NCI-H82 (cell line): Measurements from ENCODE around the gene CWF19L1.
A peak's percentile ranks its signal among the peaks of the same experiment; 100 is the strongest.
"Not testable (repeated sequence)": the region's sequence is repeated elsewhere in the genome, so short reads cannot be mapped to it uniquely, and the experiment has no call there.

Source experiments
- DNase-seq: peaks from one replicate; lab custom pipeline; 2025; lab: John Stamatoyannopoulos, UW

The CWF19L1 gene

GRCh38 chr10:100267239-100268104 is at the start of gene CWF19L1:
Gene CWF19L1 (minus strand): TSS chr10:100267638. CDS start chr10:100267593, 45 bp downstream.
- DNase-seq, result peak; percentile 86

GRCh38 chr10:100315615-100316014 is 48.2 kb upstream of the CWF19L1 start:
- DNase-seq, result no peak

DNA sequence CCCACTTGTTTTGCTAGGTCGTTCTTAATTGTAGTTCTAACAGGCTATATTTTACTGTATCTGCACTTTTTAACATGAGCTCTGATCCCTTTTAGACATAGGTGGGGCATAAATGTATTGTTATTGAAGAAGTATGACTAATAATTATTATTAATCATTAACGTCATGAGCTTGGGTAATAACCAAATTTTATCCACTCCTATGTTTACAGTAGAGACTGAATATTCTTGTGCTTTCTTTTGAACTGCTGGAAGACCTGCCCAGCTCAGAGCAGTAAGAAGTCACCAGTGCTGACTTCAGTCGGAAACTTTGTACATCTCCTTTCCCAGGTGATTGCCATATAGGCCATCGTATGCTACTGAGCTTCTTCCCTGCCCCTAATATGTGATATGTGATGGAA is 43.9 kb upstream of the CWF19L1 start:
- no peak for DNase-seq

GRCh38 chr10:100307684-100308083 is 40.2 kb upstream of the CWF19L1 start:
- no peak for DNase-seq

DNA sequence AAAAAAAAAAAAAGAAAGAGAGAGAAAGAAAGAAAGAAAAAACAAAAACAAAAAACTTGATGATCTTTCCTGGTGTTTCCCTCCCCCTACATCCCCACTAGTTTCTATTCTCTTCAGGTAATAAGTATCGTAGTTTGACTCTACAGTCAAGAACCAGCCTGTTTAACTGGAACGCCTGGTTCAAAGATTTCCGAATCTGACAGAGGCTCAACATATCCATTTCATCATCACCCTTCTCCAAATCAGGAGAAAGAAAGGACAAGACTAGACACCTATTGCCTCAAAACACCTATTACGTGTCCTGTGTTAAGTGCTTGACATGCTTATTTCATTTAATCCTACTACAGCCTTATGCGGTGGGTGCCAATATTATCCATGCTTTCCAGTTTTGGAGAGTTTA is 39.4 kb upstream of the CWF19L1 start:
- no peak for DNase-seq

DNA sequence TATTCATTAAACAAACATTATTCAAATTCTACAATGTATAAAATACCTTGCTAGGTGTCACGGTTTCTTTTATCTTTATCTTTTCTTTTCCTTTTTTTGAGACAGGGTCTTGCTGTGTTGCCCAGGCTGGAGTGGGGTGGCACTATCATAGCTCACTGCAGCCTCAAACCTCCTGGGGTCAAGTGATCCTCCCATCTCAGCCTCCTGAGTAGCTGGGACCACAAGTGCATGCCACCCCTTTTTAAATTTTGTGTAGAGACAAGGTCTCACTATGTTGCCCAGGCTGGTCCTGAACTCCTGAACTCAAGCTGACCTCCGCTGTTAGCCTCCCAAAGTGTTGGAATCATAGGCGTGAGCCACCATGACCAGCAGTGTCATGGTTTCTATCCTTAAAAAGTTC is 37.0 kb upstream of the CWF19L1 start:
- DNase-seq, result no peak

DNA sequence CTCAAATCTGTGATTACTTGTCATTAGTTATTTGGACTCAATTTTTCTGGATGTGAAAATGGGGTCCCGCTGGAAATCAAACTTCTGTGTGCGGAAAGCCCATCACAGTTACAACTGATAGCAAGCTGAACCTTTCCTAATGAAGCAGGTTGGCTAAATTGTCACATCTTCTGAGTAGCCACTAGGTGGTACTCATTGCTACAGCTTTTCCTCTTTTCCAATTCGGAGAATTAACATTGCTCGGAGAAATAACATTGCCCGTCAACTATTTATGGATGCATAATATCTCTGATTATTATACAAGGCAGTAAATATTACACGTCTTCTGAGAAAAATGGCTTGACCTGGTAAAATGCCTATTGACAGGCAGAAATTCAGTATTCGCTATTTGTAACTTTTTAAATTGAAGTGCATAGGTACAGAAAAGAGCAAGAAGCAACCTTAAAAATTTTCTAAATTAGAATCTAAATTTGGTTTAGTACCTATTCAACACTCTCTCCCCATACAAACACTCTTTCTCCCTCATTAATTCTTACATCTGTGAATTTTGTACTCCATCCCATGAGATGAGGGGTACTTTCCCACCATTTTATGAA is 36.4 kb upstream of the CWF19L1 start:
- peak; percentile 67 for DNase-seq

GRCh38 chr10:100301123-100301522 is 33.7 kb upstream of the CWF19L1 start:
- not testable (repeated sequence) for DNase-seq

- DNase-seq, result no peak
These were observed 29.8 kb upstream of the CWF19L1 start for GRCh38 chr10:100297242-100297641.

GRCh38 chr10:100293066-100293465 is 25.6 kb upstream of the CWF19L1 start:
- DNase-seq, result no peak

- DNase-seq, result not testable (repeated sequence)
These were observed 24.9 kb upstream of the CWF19L1 start for GRCh38 chr10:100292300-100292699.

- no peak for DNase-seq
These were observed 23.9 kb upstream of the CWF19L1 start for GRCh38 chr10:100291356-100291755.

- no peak for DNase-seq
These were observed 22.2 kb upstream of the CWF19L1 start for GRCh38 chr10:100289641-100290040.

GRCh38 chr10:100288196-100288595 is 20.8 kb upstream of the CWF19L1 start:
- no peak for DNase-seq

DNA sequence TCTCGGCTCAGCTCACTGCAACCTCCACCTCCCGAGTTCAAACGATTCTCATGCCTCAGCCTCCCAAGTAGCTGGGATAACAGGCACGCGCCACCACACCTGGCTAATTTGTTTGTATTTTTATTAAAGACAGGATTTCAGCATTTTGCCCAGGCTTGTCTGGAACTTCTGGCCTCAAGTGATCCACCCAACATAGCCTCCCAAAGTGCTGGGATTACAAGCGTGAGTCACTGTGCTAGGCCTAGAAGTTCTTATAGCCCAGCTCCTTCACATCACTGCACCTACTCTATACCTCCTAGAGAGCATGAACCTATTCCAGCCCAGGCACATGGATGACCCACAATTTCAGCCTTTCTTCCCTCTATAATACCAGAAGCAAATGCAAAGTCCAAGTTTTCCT is 20.3 kb upstream of the CWF19L1 start:
- DNase-seq, result no peak

DNA sequence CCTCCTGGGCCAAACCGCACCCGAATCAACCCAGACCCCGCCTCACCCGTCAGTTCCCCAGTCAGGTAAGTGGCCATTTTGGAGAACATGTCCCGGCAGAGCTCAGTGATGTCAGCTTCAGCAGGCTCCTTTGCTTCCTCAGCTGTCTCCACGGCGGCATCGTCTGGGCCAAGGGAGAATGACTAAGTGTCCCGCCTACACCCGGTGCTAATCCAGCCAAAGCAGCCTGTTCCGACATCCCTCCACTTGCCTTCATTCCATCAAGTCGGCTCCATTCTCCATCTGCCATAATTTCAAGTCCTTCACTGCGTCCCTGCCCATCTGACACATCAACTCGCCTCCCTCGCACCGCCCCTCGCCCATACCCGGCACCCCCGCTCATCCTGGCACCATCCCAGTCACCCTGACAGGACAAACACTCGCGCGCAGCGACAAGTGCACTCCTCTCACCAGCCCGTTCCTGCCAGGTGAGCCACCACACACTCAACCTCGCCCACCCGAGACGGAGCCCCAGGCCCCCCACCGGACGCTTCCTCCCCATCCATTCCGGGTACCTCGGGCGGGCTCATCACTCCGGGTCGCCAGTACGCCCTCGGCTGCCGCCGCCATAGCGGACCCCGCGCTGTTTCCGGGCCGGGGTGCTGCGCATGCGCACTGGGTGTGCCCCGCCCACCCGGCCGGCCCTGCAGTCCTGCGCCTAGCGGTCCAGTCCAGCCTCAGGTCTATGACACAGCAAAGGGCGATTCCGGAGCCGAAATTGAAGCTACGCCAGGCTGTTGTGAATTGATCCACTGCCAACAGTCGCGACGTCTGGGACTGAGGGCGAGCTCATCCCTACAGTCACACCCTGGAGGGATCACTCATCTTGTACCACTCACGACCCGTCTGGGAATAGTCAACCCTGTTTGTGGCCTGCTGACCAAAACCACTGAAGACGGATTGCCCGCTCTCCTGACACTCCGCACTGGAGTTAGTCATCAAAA is 18.9 kb upstream of the CWF19L1 start, which contains the start of gene BLOC1S2:
Gene BLOC1S2, minus strand, starts transcription at position 630 of the 983 bp plus-strand sequence. Its CDS starts 21 bp downstream, at position 609.
- DNase-seq, result peak; percentile 80

- DNase-seq, result not testable (repeated sequence)
These were observed 17.9 kb upstream of the CWF19L1 start for GRCh38 chr10:100285326-100285725.

GRCh38 chr10:100282907-100283306 is 15.5 kb upstream of the CWF19L1 start:
- no peak for DNase-seq

- DNase-seq, result not testable (repeated sequence)
These were observed 9.5 kb upstream of the CWF19L1 start for GRCh38 chr10:100276971-100277370.

GRCh38 chr10:100265821-100266485 is 1.5 kb downstream of the CWF19L1 start:
- no peak for DNase-seq

DNA sequence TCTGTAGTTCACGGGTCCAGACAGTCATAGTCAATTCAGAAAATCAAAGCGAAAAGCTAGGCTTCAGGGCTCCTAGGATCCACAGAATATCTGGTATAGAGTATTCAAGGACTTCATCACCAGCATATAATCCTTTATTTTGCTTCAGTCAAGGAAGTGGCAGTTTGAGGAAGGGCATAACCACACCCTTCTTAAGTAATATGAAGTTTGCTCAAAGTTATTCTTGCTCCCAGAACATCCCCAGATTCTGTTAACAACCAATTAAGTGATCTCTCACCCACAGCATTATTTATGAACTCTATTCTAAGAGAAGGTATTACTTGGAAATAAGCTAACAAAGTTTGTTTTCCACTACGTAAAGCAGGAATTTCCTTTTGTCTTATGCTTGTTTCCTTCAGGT is 13.2 kb downstream of the CWF19L1 start:
- no peak for DNase-seq
